GM12874 (cell line): Measurements from ENCODE around the gene CELF2.

Experiments
- TF ChIP-seq, protein P1 (sequence below): IDR thresholded peaks from 2 replicates; pipeline ENCODE4 v1.5.1; 2011; ENCODE audit warnings: low read depth, mild to moderate bottlenecking, control low read depth, low read length, moderate library complexity; ENCODE audit not compliant: insufficient read depth

The CELF2 gene

DNA sequence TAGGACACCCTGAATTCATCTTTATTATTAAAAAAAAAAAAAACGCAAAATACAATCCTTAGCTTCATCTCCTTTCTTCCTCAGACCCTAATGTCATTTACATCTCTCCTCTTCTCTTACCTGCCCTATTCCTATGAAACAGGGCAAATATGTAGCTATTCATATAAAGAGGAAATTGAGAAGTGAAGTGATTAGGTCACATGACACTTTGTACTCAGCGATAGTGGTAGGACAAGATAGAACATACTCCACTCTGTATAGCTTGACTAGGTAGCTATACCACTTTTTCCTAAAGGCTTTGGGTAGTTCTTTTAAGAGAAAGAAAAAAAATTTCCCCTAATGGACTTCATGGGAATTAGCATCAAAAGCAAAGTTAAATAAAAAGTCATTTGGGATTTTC lies 6.2 kb upstream of the CELF2 start:
- TF ChIP-seq, protein P1, sequence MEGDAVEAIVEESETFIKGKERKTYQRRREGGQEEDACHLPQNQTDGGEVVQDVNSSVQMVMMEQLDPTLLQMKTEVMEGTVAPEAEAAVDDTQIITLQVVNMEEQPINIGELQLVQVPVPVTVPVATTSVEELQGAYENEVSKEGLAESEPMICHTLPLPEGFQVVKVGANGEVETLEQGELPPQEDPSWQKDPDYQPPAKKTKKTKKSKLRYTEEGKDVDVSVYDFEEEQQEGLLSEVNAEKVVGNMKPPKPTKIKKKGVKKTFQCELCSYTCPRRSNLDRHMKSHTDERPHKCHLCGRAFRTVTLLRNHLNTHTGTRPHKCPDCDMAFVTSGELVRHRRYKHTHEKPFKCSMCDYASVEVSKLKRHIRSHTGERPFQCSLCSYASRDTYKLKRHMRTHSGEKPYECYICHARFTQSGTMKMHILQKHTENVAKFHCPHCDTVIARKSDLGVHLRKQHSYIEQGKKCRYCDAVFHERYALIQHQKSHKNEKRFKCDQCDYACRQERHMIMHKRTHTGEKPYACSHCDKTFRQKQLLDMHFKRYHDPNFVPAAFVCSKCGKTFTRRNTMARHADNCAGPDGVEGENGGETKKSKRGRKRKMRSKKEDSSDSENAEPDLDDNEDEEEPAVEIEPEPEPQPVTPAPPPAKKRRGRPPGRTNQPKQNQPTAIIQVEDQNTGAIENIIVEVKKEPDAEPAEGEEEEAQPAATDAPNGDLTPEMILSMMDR, result no peak

DNA sequence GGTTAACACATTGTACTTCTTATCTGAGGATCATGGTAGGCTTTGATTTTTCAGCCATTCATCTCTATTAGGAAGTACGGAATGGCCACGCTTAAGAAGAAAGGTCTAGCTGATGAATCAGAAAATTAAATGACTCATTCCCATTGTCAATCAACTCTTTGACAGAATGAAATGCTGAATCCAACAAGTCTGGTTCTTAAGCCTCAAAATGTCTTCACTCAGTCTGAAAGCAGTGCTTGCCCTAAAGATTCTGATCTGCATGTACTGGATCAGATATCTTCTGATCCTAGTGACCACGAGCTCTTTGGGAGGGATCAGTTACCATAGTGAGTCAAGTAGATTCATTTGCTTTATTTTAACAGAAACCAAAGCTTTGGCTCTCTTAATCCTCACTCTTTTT lies 5.7 kb upstream of the CELF2 start:
- TF ChIP-seq, protein P1, result no peak

DNA sequence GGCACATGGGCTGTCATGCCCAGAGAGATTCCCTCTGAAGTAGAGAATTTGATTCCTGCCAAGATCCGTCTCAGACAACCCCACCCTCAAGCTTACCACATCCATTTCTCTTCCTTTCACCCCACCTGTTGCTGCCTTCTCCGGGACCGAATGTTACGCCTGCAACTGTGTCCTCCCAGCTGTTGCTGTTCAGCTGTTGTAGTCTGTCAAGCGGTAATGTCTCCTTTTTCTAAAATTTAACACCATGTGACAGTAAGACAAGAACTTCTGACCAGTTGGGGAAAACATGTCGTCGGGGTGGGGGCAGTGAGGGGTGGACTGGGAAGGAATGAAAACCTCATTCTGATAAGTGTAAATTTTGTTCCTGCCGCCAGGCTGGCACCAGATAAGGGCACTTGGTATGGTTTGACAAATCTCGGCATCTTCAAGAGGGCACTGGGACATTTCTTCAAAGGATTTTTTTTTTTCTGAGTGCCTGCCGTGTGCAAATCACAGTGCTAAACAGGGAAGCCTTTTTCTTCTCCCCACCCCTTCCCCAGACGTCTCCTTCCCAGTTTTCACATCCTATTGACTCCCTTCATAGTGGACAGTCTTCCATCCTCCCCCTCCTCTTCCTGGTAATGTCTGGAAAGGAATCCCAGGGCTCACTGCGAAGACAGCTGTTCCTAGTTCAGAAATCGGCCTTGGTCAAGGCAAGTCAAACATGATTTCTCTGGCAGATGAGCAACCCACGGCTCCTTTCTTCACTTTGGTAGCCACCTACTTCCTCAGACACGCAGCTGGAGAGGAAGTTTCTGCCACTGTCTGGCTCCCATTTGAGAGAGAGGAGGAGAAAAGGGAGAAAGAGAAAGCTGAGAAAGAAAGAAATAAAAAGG lies 5.0 kb upstream of the CELF2 start:
- TF ChIP-seq, protein P1, result no peak

DNA sequence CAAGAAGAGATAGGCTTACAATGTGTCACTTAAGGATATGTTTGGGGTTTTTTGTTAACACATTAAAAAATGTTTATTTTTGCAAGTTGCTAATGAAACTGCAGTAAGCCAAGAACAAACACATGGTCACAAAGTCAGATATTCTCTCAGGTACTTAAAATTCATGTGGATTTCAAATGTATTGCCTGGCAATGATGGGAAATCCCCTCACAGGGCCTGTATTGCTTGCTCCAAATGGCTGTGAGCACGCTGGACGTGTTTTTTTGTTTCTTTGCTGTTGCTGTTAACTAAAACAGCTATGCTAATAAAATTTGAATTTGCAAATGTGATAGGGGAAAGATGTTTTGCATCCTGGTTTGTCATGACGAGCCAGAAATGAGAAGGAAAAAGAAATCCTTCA lies 3.8 kb upstream of the CELF2 start:
- TF ChIP-seq, protein P1, result no peak

DNA sequence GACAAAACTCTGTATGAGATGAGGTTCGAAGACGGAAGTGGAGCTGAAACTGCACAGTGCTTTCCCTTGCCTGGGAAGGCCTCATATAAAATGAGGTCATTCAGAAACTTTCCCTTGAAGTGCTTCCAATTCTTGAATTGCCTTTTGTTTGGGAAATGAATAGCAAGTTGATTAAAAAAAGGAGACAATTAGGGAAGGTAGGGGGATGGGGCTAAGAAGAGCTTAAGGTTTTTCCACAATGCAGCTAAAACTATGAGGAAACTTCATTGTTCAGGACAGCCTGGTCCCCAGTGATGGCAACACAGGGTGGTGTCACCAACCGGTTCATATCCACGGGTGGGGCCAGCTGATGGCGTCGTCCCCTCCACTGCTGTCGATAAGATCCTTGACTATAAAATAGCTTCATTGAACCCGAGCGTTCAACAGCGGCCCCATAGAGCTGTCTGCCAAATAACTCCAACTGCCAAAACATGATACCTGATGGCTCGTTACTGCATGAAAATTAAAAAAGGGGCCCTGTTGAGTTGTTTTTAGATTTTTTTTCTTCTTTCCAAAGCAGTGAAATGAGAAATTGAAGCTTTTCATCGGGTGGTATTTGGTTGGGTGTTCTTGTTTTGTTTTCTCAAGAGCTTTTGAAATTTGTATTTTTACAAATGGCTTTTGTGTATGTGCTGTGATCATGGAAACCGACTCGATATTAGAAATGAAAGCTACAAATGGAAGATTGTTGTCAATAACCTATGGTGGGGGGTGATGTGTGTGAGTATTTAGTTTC lies 2.8 kb upstream of the CELF2 start:
- TF ChIP-seq, protein P1, result no peak

DNA sequence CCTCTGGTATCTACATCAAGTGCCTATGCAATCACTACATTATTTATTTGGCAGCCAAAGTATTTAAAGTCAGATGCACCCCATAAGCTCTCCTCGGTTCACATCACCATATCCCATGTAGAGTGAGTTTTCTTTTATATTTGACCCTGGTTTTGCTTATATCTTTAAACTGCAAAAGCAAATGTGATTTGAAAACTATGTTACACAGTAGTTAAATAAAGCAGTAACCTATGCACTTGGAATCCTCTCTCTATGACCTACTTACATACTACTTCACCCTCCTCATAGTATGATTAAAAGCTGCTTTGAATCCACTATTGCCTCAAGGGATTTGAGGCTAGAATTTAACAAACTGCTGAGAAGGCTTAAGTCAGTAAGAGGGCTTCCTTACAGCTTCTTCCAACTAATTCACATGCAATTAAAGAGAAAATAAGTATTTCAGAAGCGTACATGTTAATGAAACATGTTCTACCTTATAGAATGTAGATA lies 2.2 kb upstream of the CELF2 start:
- TF ChIP-seq, protein P1, result no peak

DNA sequence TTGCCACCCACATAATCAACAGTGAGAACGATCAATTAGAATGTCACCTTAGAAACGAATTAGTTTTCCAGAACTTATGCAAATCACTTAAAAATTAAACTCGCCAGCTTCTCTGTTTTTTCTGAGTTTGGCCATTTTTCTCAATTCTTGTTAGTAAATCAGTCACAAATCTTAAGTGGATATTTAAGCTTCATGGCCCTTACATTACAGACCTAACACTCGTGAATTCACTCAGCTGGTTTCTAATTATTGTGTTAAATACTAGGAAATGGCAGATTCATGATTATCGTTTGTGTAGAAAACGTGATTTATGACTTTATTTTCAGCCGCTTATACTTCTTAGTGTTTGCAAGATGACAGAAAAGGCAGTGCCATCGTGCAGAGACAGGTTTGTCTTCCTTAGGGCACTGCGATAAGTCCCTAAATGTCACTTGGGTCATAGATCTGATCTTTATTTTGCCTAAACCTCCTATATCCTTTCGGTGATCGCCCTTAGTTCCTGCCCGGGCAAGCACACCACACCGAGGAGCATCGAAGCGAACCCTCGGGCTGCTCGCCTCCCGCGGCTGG lies 587 bp upstream of the CELF2 start:
- TF ChIP-seq, protein P1, result no peak
